ENCODE measurements around the gene TSKS. TPM values are rescaled to one million over a fixed set of nuclear protein-coding genes. Genes with fewer than 3 reads are reported as not detected.

The TSKS gene
- total RNA-seq, 1 donor from 2014 or later: not detected

DNA sequence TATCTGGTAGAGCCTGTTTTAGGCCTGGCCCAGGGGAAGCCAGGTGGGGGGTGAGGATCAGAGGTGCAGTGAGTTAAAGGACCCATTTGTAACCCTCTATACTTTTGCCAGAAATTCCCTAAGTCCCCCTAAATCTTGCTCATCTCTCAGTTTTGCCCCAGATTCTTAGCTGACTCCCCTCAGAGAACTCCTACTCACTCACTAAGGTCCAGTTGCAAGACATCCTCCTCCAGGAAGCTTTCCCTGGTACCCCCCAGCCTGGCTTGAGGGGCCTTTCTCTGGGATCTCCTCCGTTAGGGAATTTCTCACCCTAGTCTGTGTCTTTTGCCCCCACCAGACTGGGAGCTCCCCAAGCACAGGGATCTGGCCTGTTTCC lies 1.9 kb downstream of the TSKS start:
- TF ChIP-seq CTCF (conservative IDR thresholded peaks at IDR 0.05; ENCODE audit: low read depth, low read length): no peak
- H3K4me3 ChIP-seq (ENCODE audit: low read depth, low read length): no peak overlapping the region

GRCh38 chr19:49758292-49758691 lies 4.8 kb downstream of the TSKS start:
- H3K4me3 ChIP-seq (ENCODE audit: low read depth, low read length): no peak overlapping the region
- no peak for DNase-seq (ENCODE audit: low read depth)
- TF ChIP-seq CTCF (conservative IDR thresholded peaks at IDR 0.05; ENCODE audit: low read depth, low read length): no peak

More for the DNA sequence above, 1.9 kb downstream of the TSKS start:
- DNase-seq (ENCODE audit: low read depth): no peak

GRCh38 chr19:49755956-49756355 lies 7.2 kb downstream of the TSKS start:
- no peak for DNase-seq (ENCODE audit: low read depth)
- H3K4me3 ChIP-seq (ENCODE audit: low read depth, low read length): no peak overlapping the region
- no peak for TF ChIP-seq CTCF (conservative IDR thresholded peaks at IDR 0.05; ENCODE audit: low read depth, low read length)

DNA sequence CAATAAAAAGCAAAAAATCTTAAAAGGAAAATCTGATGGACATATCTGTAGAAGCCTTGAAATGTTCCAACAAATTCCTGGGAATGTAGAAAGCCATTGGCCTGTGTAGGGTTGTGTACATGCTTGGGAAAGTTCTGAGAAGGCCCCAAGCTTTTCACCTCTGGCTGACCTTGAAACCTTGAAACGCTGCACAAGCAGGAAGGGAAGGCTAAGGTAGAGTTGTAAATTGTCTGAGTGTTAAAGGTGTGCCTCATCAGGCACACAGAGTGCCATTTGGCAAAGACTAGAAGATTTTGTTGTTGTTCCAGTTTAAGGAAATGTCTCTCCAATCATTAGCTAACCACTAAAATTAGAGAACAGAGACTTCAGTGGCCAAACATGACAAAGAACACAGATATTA lies 10.4 kb downstream of the TSKS start:
- no peak for DNase-seq (ENCODE audit: low read depth)
- no peak for TF ChIP-seq CTCF (conservative IDR thresholded peaks at IDR 0.05; ENCODE audit: low read depth, low read length)
- no peak overlapping the region for H3K4me3 ChIP-seq (ENCODE audit: low read depth, low read length)

DNA sequence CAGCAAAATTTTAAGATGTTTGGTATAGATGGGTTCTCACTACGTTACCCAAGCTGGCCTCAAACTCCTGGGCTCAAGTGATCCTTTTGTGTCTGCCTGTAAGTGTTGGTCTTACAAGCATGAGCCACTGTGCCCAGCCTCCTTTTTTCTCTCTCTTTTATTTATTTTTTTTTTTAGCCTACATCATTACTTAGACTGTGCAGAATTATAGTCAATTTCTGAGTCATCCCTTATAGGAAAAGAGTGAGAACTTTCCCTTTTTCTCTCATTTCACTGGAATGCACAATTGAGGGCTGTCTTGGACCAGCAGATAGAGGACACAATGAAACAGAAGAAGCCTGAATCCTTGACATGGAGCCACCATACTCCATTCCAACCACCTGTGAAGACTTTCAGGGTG lies 13.3 kb downstream of the TSKS start:
- no peak for DNase-seq (ENCODE audit: low read depth)
- TF ChIP-seq CTCF (conservative IDR thresholded peaks at IDR 0.05; ENCODE audit: low read depth, low read length): no peak

GRCh38 chr19:49749055-49749716 lies 13.9 kb downstream of the TSKS start:
- H3K4me3 ChIP-seq (ENCODE audit: low read depth, low read length): no peak overlapping the region
- TF ChIP-seq CTCF (conservative IDR thresholded peaks at IDR 0.05; ENCODE audit: low read depth, low read length): no peak
- no peak for DNase-seq (ENCODE audit: low read depth)

More for the DNA sequence above, 13.3 kb downstream of the TSKS start:
- H3K4me3 ChIP-seq (ENCODE audit: low read depth, low read length): no peak overlapping the region

Measured in epithelial cell of proximal tubule (primary cell).